A549 (cell line): Measurements from ENCODE around the gene SRCAP. TPM values are rescaled to one million over a fixed set of nuclear protein-coding genes. Genes with fewer than 3 reads are reported as not detected.

Experiments
- ATAC-seq, 2 experiments: fragments of 200-7000 bp in 1 of 2; fragments of >200 bp in 1 of 2; cut with Nextera tagmentation in 1 of 2; cut with Tn5 transposase in 1 of 2; 3 replicates each; pipeline versions ENCODE4 v1.8.0 to v1.9.1; 2018 to 2020; ENCODE audit warnings: mild to moderate bottlenecking in 1 of 2, moderate library complexity in 1 of 2
- CTCF ChIA-PET: fragments of 300-600 bp; sonication (Branson Sonifier 250); formaldehyde crosslinking; extraction: SDS; loops from one replicate; lab custom pipeline; 2021; ENCODE audit warnings: antibody characterized with exemption, inconsistent platforms; lab: Yijun Ruan, JAX
- POLR2A ChIA-PET: fragments of 350-600 bp; formaldehyde crosslinking; extraction: SDS; loops from one replicate; lab custom pipeline; 2021; ENCODE audit warnings: antibody characterized with exemption, inconsistent platforms; lab: Yijun Ruan, JAX
- DNase-seq, 2 experiments: peaks; one replicate each; pipeline versions ENCODE4 v3.0.0 to v3.0.0-alpha.2; 2011 to 2016; ENCODE audit warnings: low read depth in 1 of 2, low spot score in 1 of 2
- FAIRE-seq: peaks from 2 replicates; lab custom pipeline; 2011; peaks lifted over from hg19 to GRCh38; lab: Jason Lieb, UNC
- H3K27ac ChIP-seq, 2 experiments: fragments of >200 bp; sonication (Bioruptor Twin); formaldehyde crosslinking; 3 replicates each; pipeline ENCODE4 v1.5.1; 2016 to 2017
- H3K4me1 ChIP-seq: fragments of >200 bp; sonication (Bioruptor Twin); formaldehyde crosslinking; 3 replicates; pipeline ENCODE4 v1.6.1; 2016
- H3K4me2 ChIP-seq: fragments of >200 bp; sonication (Bioruptor Twin); formaldehyde crosslinking; 3 replicates; pipeline ENCODE4 v1.6.1; 2016
- H3K4me3 ChIP-seq: fragments of >200 bp; sonication (Bioruptor Twin); formaldehyde crosslinking; 3 replicates; pipeline ENCODE4 v1.5.1; 2016
- H3K9me3 ChIP-seq: fragments of >200 bp; sonication (Bioruptor Twin); formaldehyde crosslinking; 3 replicates; pipeline ENCODE4 v1.6.1; 2016
- ATOH8 ChIP-seq: fragments of 250-450 bp; sonication (Bioruptor Pico); IDR thresholded peaks from 2 replicates; pipeline ENCODE4 v1.5.0; 2020; ENCODE audit warnings: low read depth, mild to moderate bottlenecking, moderate library complexity
- BHLHE40 ChIP-seq: IDR thresholded peaks from 2 replicates; pipeline ENCODE4 v1.6.1; 2012; ENCODE audit warnings: low read depth, low read length, inconsistent platforms
- CBX2 ChIP-seq: fragments of 200-600 bp; sonication (generic); IDR thresholded peaks from 2 replicates; pipeline ENCODE4 v1.6.1; 2016; ENCODE audit warnings: low read depth, mild to moderate bottlenecking, borderline replicate concordance
- CBX8 ChIP-seq: fragments of 200-600 bp; sonication (generic); IDR thresholded peaks from 2 replicates; pipeline ENCODE4 v1.6.1; 2016
- CHD2 ChIP-seq: fragments of 150-350 bp; IDR thresholded peaks from 2 replicates; pipeline ENCODE4 v1.6.1; 2014; ENCODE audit warnings: low read length; ENCODE audit not compliant: partially characterized antibody
- E2F6 ChIP-seq: IDR thresholded peaks from 2 replicates; pipeline ENCODE4 v1.6.1; 2012; ENCODE audit warnings: low read depth, borderline replicate concordance
- EHF ChIP-seq: fragments of 250-450 bp; sonication (Bioruptor Pico); IDR thresholded peaks from 2 replicates; pipeline ENCODE4 v1.5.0; 2020; ENCODE audit warnings: mild to moderate bottlenecking
- EHMT2 ChIP-seq: fragments of 200-600 bp; sonication (generic); IDR thresholded peaks from 2 replicates; pipeline ENCODE4 v1.6.1; 2016; ENCODE audit warnings: antibody characterized with exemption, low read depth, mild to moderate bottlenecking, moderate library complexity
- ELK1 ChIP-seq: fragments of 150-350 bp; IDR thresholded peaks from 2 replicates; pipeline ENCODE4 v1.6.1; 2014; ENCODE audit warnings: low read depth, mild to moderate bottlenecking, low read length
- EP300 ChIP-seq, 2 experiments: fragments of >200 bp; sonication (Bioruptor Twin); formaldehyde crosslinking; IDR thresholded peaks; 2 replicates in 1 of 2; 3 replicates in 1 of 2; pipeline ENCODE4 v1.6.1; 2016 to 2017
- ESRRA ChIP-seq: fragments of 150-350 bp; IDR thresholded peaks from 2 replicates; pipeline ENCODE4 v1.6.1; 2014; ENCODE audit warnings: mild to moderate bottlenecking, low read length, borderline replicate concordance
- FOXS1 ChIP-seq: fragments of 250-450 bp; sonication (Bioruptor Pico); IDR thresholded peaks from 2 replicates; pipeline ENCODE4 v1.5.0; 2020; ENCODE audit warnings: mild to moderate bottlenecking, moderate library complexity
- HEYL ChIP-seq: fragments of 250-450 bp; sonication (Bioruptor Pico); IDR thresholded peaks from 2 replicates; pipeline ENCODE4 v1.8.0; 2021; ENCODE audit warnings: mild to moderate bottlenecking, moderate library complexity
- MAFK ChIP-seq: fragments of 450-650 bp; IDR thresholded peaks from 2 replicates; pipeline ENCODE4 v1.6.1; 2014; ENCODE audit not compliant: partially characterized antibody
- MAZ ChIP-seq: fragments of 150-350 bp; IDR thresholded peaks from 2 replicates; pipeline ENCODE4 v1.6.1; 2014; ENCODE audit warnings: antibody characterized with exemption, low read depth, low read length, borderline replicate concordance
- NFE2L2 ChIP-seq: fragments of 150-350 bp; conservative IDR thresholded peaks from 2 replicates; pipeline ENCODE4 v1.6.1; 2014; ENCODE audit warnings: low read length
- NPAS2 ChIP-seq: fragments of 250-450 bp; sonication (Bioruptor Pico); IDR thresholded peaks from 2 replicates; pipeline ENCODE4 v1.8.0; 2022; ENCODE audit warnings: mild to moderate bottlenecking, moderate library complexity, borderline replicate concordance
- POLR2AphosphoS2 ChIP-seq: conservative IDR thresholded peaks from 2 replicates; pipeline ENCODE4 v1.6.1; 2012; ENCODE audit warnings: low read length, improper control_type of control experiment, inconsistent platforms
- RAD21 ChIP-seq, 2 experiments: fragments of >200 bp in 1 of 2; sonication (Bioruptor Twin) in 1 of 2; formaldehyde crosslinking in 1 of 2; IDR thresholded peaks in 1 of 2; conservative IDR thresholded peaks in 1 of 2; 2 replicates in 1 of 2; 3 replicates in 1 of 2; pipeline ENCODE4 v1.6.1; 2012 to 2018; ENCODE audit warnings: inconsistent platforms in 1 of 2
- RCOR1 ChIP-seq: fragments of 150-350 bp; IDR thresholded peaks from 2 replicates; pipeline ENCODE4 v1.6.1; 2014; ENCODE audit warnings: antibody characterized with exemption, low read length, low read depth
- REST ChIP-seq: fragments of 200-600 bp; sonication (generic); IDR thresholded peaks from 2 replicates; pipeline ENCODE4 v1.6.1; 2016; ENCODE audit warnings: antibody characterized with exemption, mild to moderate bottlenecking, moderate library complexity
- RFX5 ChIP-seq: fragments of 450-650 bp; IDR thresholded peaks from 2 replicates; pipeline ENCODE4 v1.7.1; 2014; ENCODE audit warnings: antibody characterized with exemption, mild to moderate bottlenecking, moderate library complexity
- SREBF2 ChIP-seq: fragments of 450-650 bp; IDR thresholded peaks from 2 replicates; pipeline ENCODE4 v1.6.1; 2014; ENCODE audit warnings: mild to moderate bottlenecking, moderate library complexity
- TFCP2L1 ChIP-seq: fragments of 250-450 bp; sonication (Bioruptor Pico); IDR thresholded peaks from 2 replicates; pipeline ENCODE4 v1.5.0; 2021; ENCODE audit warnings: mild to moderate bottlenecking
- ZC3H11A ChIP-seq: fragments of 450-650 bp; IDR thresholded peaks from 2 replicates; pipeline ENCODE4 v1.6.1; 2014; ENCODE audit warnings: antibody characterized with exemption, mild to moderate bottlenecking
- ZFP36 ChIP-seq: fragments of 450-650 bp; IDR thresholded peaks from 2 replicates; pipeline ENCODE4 v1.6.1; 2014; ENCODE audit warnings: borderline replicate concordance; ENCODE audit not compliant: partially characterized antibody
- ZNF302 ChIP-seq: fragments of 250-450 bp; sonication (Bioruptor Pico); IDR thresholded peaks from 2 replicates; pipeline ENCODE4 v1.9.0; 2021; ENCODE audit warnings: inconsistent platforms, mild to moderate bottlenecking, moderate library complexity
- WGBS: methylation state at CpG from one replicate; pipeline ENCODE4 v1.1.6; 2017; ENCODE audit errors: missing lambda C conversion rate; 5-methylcytosine and 5-hydroxymethylcytosine counted together
- polyA plus RNA-seq, 4 experiments: library from polyadenylated mRNA; depleted of rRNA in 3 of 4; stranded (reverse); fragments of >200 nt; fragmentation: RNase III in 1 of 4; extraction: RNeasy Plus Mini Kit Qiagen cat#74134 plus additional on column Dnase treatment in 1 of 4; gene quantifications; 2 replicates in 3 of 4; 3 replicates in 1 of 4; pipeline ENCODE4 v1.2.3, GENCODE V29; 2011 to 2017
- TF ChIP-seq, protein P1 (sequence below): fragments of >200 bp; sonication (Bioruptor Twin); formaldehyde crosslinking; IDR thresholded peaks from 3 replicates; pipeline ENCODE4 v1.6.1; 2016
- TF ChIP-seq, protein P2 (sequence below): IDR thresholded peaks from 2 replicates; pipeline ENCODE4 v1.6.1; 2012

SRCAP gene
- polyA plus RNA-seq, 2 of the 4 experiments (the other 2 are of a cell fraction): 6.2 to 19.9 TPM

DNA sequence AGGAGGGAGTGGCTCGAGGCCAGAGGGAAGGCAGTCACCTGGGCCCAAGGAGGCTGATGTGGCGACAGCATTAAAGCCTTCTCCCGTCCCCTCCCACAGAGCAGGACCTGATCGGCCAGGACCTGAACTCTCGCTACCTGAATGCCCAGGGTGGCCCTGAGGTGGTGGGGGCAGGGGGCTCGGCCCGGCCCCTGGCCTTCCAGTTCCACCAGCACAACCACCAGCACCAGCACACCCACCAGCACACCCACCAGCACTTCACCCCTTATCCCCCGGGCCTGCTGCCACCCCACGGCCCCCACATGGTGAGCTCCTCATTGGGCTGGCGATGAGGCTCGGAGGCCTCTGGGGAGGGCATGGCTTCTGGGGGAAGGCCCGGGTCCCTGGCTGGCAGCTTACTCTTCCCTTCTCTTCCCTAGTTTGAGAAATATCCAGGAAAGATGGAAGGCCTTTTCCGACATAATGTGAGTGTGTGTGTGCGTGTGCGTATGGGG lies 34.3 kb upstream of the SRCAP start:
- no peak for DNase-seq
- Histone ChIP-seq H3K4me3 (no peak overlapping the region), H3K4me2 (no peak overlapping the region), H3K9me3 (no peaks in the 10 kb centered on the region), H3K4me1 (peaks cover 14% of the 10 kb centered on the region), H3K27ac (no peak overlapping the region)
- no peak for ATAC-seq
- 95% methylated on average over 11 of the region's 15 CpGs for WGBS
- ChIA-PET POLR2A (no interaction called here), CTCF (interaction anchor here (1.1 to 3.2 kb wide), 3 partner anchors 14 to 235 kb away, joined by 4 to 21 read pairs (median 5); partner anchors contain the start of genes DCTPP1 and PRR14)
- no peak for FAIRE-seq
- TF ChIP-seq ZFP36 (no peak), EHMT2 (no peak), RAD21 (conservative IDR thresholded peaks at IDR 0.05 in 1 of 2, IDR thresholded peaks at IDR 0.05 in 1 of 2) (no peak), CBX8 (no peak), ZC3H11A (no peak), E2F6 (no peak), CBX2 (no peak), BHLHE40 (no peak), MAZ (no peak), EHF (no peak), POLR2AphosphoS2 (no peak)
- TF ChIP-seq, protein P1, sequence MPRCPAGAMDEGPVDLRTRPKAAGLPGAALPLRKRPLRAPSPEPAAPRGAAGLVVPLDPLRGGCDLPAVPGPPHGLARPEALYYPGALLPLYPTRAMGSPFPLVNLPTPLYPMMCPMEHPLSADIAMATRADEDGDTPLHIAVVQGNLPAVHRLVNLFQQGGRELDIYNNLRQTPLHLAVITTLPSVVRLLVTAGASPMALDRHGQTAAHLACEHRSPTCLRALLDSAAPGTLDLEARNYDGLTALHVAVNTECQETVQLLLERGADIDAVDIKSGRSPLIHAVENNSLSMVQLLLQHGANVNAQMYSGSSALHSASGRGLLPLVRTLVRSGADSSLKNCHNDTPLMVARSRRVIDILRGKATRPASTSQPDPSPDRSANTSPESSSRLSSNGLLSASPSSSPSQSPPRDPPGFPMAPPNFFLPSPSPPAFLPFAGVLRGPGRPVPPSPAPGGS: no peak

DNA sequence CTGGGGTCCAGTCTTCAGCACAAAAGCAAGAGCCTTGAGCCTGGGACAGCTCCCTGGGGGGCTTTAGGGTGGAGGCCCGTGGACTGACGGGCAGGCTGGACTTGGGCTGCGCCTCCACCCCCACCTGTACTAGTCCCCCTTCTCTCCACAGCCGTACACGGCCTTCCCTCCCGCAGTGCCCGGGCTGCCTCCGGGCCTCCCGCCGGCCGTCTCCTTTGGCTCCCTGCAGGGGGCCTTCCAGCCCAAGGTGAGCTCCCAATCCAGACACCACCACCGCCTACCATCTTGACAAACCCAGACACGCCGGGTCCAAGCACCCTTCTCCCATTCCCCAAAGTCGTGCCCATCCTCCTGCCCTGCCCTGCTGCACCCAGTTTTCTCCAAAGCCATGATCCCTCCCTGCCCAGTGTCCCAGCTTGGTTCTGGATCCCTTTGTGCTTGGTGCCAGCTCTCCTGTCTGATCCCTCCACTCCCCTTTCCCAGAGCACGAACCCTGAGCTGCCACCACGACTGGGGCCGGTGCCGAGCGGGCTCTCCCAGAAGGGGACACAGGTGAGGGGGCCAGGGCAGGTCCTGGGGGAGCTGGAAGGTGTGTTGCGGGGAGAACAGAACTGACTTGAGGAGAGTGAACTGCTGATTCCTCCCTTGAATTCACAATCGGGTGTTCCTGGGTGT lies 33.7 kb upstream of the SRCAP start:
- H3K4me1 ChIP-seq: peaks cover 14% of the 10 kb centered on the region
- no peak for DNase-seq
- H3K9me3 ChIP-seq: no peaks in the 10 kb centered on the region
- no peak overlapping the region for H3K4me3 ChIP-seq
- POLR2A ChIA-PET: no interaction called here
- FAIRE-seq: no peak
- CTCF ChIA-PET: interaction anchor here (1.1 to 3.2 kb wide), 2 partner anchors 29 to 235 kb away, joined by 4 to 21 read pairs (median 6); partner anchors contain the start of gene DCTPP1
- ATAC-seq: peak in 1 of 2 experiments; percentile 34; a peak in 3 of 6 replicates
- 91% methylated on average over 22 of the region's 22 CpGs for WGBS
- no peak overlapping the region for H3K27ac ChIP-seq
- no peak overlapping the region for H3K4me2 ChIP-seq
- TF ChIP-seq HEYL: no peak
- TF ChIP-seq CHD2: no peak
- no peak for TF ChIP-seq REST
- no peak for TF ChIP-seq NPAS2
- TF ChIP-seq ESRRA: no peak
- no peak for TF ChIP-seq ZNF302 (CRISPR knock-in tag)
- TF ChIP-seq SREBF2: no peak
- no peak for TF ChIP-seq RCOR1
- TF ChIP-seq TFCP2L1 (CRISPR knock-in tag): no peak
- no peak for TF ChIP-seq MAFK
- no peak for TF ChIP-seq FOXS1 (CRISPR knock-in tag)
- TF ChIP-seq ELK1: no peak
- no peak for TF ChIP-seq EP300 (IDR thresholded peaks at IDR 0.05)
- no peak for TF ChIP-seq RFX5
- no peak for TF ChIP-seq ATOH8 (CRISPR knock-in tag)
- TF ChIP-seq, protein P2, sequence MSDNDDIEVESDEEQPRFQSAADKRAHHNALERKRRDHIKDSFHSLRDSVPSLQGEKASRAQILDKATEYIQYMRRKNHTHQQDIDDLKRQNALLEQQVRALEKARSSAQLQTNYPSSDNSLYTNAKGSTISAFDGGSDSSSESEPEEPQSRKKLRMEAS: no peak
- no peak for TF ChIP-seq POLR2AphosphoS2
- no peak for TF ChIP-seq NFE2L2
